Suprapubic skin (tissue), 4 donors: ENCODE data around the gene PSAT1. TPM values are rescaled to one million over a fixed set of nuclear protein-coding genes. Genes with fewer than 3 reads are reported as not detected.
A peak's percentile ranks its signal among the peaks of the same experiment; 100 is the strongest.
"Not testable (repeated sequence)": the region's sequence is repeated elsewhere in the genome, so short reads cannot be mapped to it uniquely, and the experiment has no call there.

Experiments used
- DNase-seq, 2 donors: peaks; one replicate each; pipeline ENCODE4 v3.0.0-alpha.2; 2019; ENCODE audit warnings: low spot score in 2 of 2
- H3K27ac ChIP-seq: fragments of 200-600 bp; sonication (generic); one replicate; pipeline ENCODE4 v1.5.1; 2019
- H3K27me3 ChIP-seq: fragments of 200-600 bp; sonication (generic); one replicate; pipeline ENCODE4 v1.5.1; 2019
- H3K36me3 ChIP-seq: fragments of 200-600 bp; sonication (generic); one replicate; pipeline ENCODE4 v1.5.1; 2019
- H3K4me1 ChIP-seq: fragments of 200-600 bp; sonication (generic); one replicate; pipeline ENCODE4 v1.5.1; 2019
- H3K4me3 ChIP-seq: fragments of 200-600 bp; sonication (generic); one replicate; pipeline ENCODE4 v1.5.1; 2019; ENCODE audit warnings: mild to moderate bottlenecking
- H3K9me3 ChIP-seq: fragments of 200-600 bp; sonication (generic); one replicate; pipeline ENCODE4 v1.5.1; 2019
- EP300 ChIP-seq: sonication (generic); formaldehyde crosslinking; IDR thresholded peaks from one replicate; pipeline ENCODE4 v1.6.1; 2017; ENCODE audit warnings: antibody characterized with exemption
- POLR2A ChIP-seq, 2 donors: fragments of 450-650 bp; IDR thresholded peaks; one replicate each; pipeline ENCODE4 v1.6.1; 2017; ENCODE audit warnings: antibody characterized with exemption in 2 of 2, mild to moderate bottlenecking in 2 of 2, moderate library complexity in 2 of 2
- POLR2AphosphoS5 ChIP-seq, 3 donors: sonication (generic); formaldehyde crosslinking; IDR thresholded peaks; one replicate each; pipeline ENCODE4 v1.6.1; 2017; ENCODE audit warnings: antibody characterized with exemption in 3 of 3
- WGBS: methylation state at CpG from one replicate; pipeline ENCODE4 v1.1.5; 2018; 5-methylcytosine and 5-hydroxymethylcytosine counted together
- total RNA-seq, 4 donors: library from RNA; depleted of rRNA; stranded (reverse); fragments of >200 nt; gene quantifications; one replicate each; pipeline ENCODE4 v1.1.0, GENCODE V29; 2016
- TF ChIP-seq, protein P1 (sequence below), 2 donors: fragments of 200-600 bp in 1 of 2; fragments of 450-650 bp in 1 of 2; sonication (generic) in 1 of 2; IDR thresholded peaks; one replicate each; pipeline ENCODE4 v1.5.1; 2016 to 2019; ENCODE audit warnings: antibody characterized with exemption in 2 of 2, mild to moderate bottlenecking in 1 of 2, moderate library complexity in 1 of 2

PSAT1 gene
- total RNA-seq, 4 donors from 2014 or later, result 47.4 to 101 (median 75.7) TPM

GRCh38 chr9:78273761-78274160 is 23.2 kb upstream of the PSAT1 start:
- Histone ChIP-seq H3K4me1 (peaks cover 10% of the 10 kb centered on the region), H3K4me3 (no peak overlapping the region), H3K27me3 (no peaks in the 10 kb centered on the region), H3K36me3 (peaks cover 5% of the 10 kb centered on the region), H3K27ac (no peak overlapping the region), H3K9me3 (no peaks in the 10 kb centered on the region)
- TF ChIP-seq POLR2A (IDR thresholded peaks at IDR 0.05) (no peak), EP300 (no peak), POLR2AphosphoS5 (IDR thresholded peaks at IDR 0.05) (no peak)
- TF ChIP-seq, protein P1, sequence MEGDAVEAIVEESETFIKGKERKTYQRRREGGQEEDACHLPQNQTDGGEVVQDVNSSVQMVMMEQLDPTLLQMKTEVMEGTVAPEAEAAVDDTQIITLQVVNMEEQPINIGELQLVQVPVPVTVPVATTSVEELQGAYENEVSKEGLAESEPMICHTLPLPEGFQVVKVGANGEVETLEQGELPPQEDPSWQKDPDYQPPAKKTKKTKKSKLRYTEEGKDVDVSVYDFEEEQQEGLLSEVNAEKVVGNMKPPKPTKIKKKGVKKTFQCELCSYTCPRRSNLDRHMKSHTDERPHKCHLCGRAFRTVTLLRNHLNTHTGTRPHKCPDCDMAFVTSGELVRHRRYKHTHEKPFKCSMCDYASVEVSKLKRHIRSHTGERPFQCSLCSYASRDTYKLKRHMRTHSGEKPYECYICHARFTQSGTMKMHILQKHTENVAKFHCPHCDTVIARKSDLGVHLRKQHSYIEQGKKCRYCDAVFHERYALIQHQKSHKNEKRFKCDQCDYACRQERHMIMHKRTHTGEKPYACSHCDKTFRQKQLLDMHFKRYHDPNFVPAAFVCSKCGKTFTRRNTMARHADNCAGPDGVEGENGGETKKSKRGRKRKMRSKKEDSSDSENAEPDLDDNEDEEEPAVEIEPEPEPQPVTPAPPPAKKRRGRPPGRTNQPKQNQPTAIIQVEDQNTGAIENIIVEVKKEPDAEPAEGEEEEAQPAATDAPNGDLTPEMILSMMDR (IDR thresholded peaks at IDR 0.05), result no peak
- 100% methylated on average over 3 of the region's 3 CpGs for WGBS
- no peak for DNase-seq

- 38% methylated on average over 5 of the region's 5 CpGs for WGBS
- DNase-seq, result no peak
- H3K4me3 ChIP-seq, result no peak overlapping the region
- TF ChIP-seq, protein P1 (IDR thresholded peaks at IDR 0.05), result no peak
- no peak for TF ChIP-seq EP300
- peak in 1 of 3 donors; percentile 6 for TF ChIP-seq POLR2AphosphoS5 (IDR thresholded peaks at IDR 0.05)
- TF ChIP-seq POLR2A (IDR thresholded peaks at IDR 0.05), result no peak
- H3K27ac ChIP-seq, result peak overlapping the region; percentile 46
- no peaks in the 10 kb centered on the region for H3K36me3 ChIP-seq
- H3K9me3 ChIP-seq, result no peaks in the 10 kb centered on the region
- no peaks in the 10 kb centered on the region for H3K27me3 ChIP-seq
- peaks cover 25% of the 10 kb centered on the region for H3K4me1 ChIP-seq
Observed at GRCh38 chr9:78278177-78278777, 18.6 kb upstream of the PSAT1 start.

- Histone ChIP-seq H3K27ac (peak overlapping the region; percentile 46), H3K27me3 (no peaks in the 10 kb centered on the region), H3K4me1 (peaks cover 25% of the 10 kb centered on the region), H3K4me3 (no peak overlapping the region), H3K36me3 (no peaks in the 10 kb centered on the region), H3K9me3 (no peaks in the 10 kb centered on the region)
- no peak for TF ChIP-seq POLR2AphosphoS5 (IDR thresholded peaks at IDR 0.05)
- TF ChIP-seq POLR2A (IDR thresholded peaks at IDR 0.05), result no peak
- no peak for TF ChIP-seq EP300
- TF ChIP-seq, protein P1 (IDR thresholded peaks at IDR 0.05), result no peak
- DNase-seq, result no peak
- 84% methylated on average over 1 of the region's 1 CpG for WGBS
Observed at GRCh38 chr9:78278801-78279200, 18.1 kb upstream of the PSAT1 start.

DNA sequence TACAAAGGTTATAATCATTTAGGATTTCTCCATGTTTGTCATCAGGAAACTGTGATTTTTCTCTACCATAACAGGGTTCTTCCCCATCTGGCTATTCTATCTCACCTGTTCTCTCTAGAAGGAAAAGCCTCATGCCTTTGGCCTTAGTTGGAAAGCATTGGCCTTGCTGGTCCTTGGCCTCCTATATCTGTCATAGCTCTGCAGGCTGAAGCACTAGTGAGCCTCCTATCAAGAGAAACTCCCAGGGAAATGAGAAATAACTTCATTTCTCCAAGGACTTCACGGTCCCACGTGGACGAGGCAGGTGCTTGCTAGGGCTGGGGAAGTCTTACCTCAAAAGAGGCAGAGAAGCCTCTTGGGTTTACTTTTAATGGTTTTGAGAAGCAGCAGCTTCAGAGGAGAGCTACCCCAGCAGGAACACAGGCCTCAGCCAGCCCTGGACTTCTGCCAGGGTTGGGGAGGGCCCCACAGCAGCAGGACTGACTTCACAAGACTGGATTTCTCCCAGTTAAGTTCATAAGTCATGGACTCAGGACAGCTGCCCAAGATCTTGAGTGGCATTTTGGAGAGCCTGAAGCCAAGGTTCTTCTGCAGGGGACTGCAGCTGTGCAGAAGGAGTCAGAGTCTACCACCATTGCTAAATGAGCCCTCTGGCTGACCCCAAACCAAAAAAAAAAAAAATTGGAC is 15.8 kb upstream of the PSAT1 start:
- DNase-seq, result no peak
- no peaks in the 10 kb centered on the region for H3K27me3 ChIP-seq
- TF ChIP-seq EP300, result no peak
- TF ChIP-seq, protein P1 (IDR thresholded peaks at IDR 0.05), result no peak
- TF ChIP-seq POLR2A (IDR thresholded peaks at IDR 0.05), result no peak
- no peak for TF ChIP-seq POLR2AphosphoS5 (IDR thresholded peaks at IDR 0.05)
- peaks cover 25% of the 10 kb centered on the region for H3K4me1 ChIP-seq
- H3K4me3 ChIP-seq, result no peak overlapping the region
- no peaks in the 10 kb centered on the region for H3K36me3 ChIP-seq
- H3K27ac ChIP-seq, result no peak overlapping the region
- 70% methylated on average over 3 of the region's 3 CpGs for WGBS
- no peaks in the 10 kb centered on the region for H3K9me3 ChIP-seq

DNA sequence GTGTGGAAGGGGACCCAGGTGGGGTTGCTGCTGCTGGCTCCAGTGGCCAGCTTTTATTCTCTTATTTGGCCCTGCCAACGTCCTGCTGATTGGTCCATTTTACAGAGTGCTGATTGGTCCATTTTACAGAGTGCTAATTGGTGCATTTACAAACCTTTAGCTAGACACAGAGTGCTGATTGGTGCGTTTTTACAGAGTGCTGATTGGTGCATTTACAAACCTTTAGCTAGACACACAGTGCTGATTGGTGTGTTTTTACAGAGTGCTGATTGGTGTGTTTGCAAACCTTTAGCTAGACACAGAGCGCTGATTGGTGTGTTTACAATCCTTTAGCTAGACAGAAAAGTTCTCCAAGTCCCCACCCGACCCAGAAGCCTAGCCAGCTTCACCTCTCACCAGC is 12.7 kb upstream of the PSAT1 start:
- not testable (repeated sequence) for H3K27ac ChIP-seq, H3K27me3 ChIP-seq, H3K36me3 ChIP-seq, H3K4me3 ChIP-seq, DNase-seq, H3K9me3 ChIP-seq
- WGBS, result 97% methylated on average over 4 of the region's 4 CpGs
- H3K4me1 ChIP-seq, result peaks cover 15% of the 10 kb centered on the region
